ENCODE results near the gene SUSD3. TPM values are rescaled to one million over a fixed set of nuclear protein-coding genes. Genes with fewer than 3 reads are reported as not detected.
A peak's percentile ranks its signal among the peaks of the same experiment; 100 is the strongest.

SUSD3 gene
- total RNA-seq, 1 donor from 2014 or later, result 6.6 TPM

GRCh38 chr9:93086447-93087224 is 28.1 kb downstream of the SUSD3 start:
- no peak for ATAC-seq
- intact Hi-C loops (cut with DNase I), result no loop called here

GRCh38 chr9:93087971-93088655 is 29.6 kb downstream of the SUSD3 start:
- ATAC-seq, result no peak
- peak; percentile 39 for DNase-seq (ENCODE audit: low spot score)
- intact Hi-C loops (cut with DNase I), result no loop called here

More at GRCh38 chr9:93086447-93087224, 28.1 kb downstream of the SUSD3 start:
- DNase-seq (ENCODE audit: low spot score), result peak; percentile 14

- DNase-seq (ENCODE audit: low spot score) (peak; percentile 35), ATAC-seq (no peak)
- intact Hi-C loops (cut with DNase I), result no loop called here
Observed at GRCh38 chr9:93088656-93089015, 30.1 kb downstream of the SUSD3 start.

GRCh38 chr9:93089024-93089423 is 30.5 kb downstream of the SUSD3 start:
- ATAC-seq (no peak), DNase-seq (ENCODE audit: low spot score) (no peak)
- intact Hi-C loops (cut with DNase I), result no loop called here

GRCh38 chr9:93089481-93089991 is 31.0 kb downstream of the SUSD3 start:
- peak; percentile 26 for DNase-seq (ENCODE audit: low spot score)
- intact Hi-C loops (cut with DNase I), result no loop called here

GRCh38 chr9:93090091-93090655 is 31.7 kb downstream of the SUSD3 start:
- intact Hi-C loops (cut with DNase I), result no loop called here
- DNase-seq (ENCODE audit: low spot score), result peak; percentile 15
- ATAC-seq, result no peak

More at GRCh38 chr9:93089481-93089991, 31.0 kb downstream of the SUSD3 start:
- no peak for ATAC-seq

- intact Hi-C loops (cut with DNase I), result no loop called here
- ATAC-seq (no peak), DNase-seq (ENCODE audit: low spot score) (peak; percentile 23)
Observed at GRCh38 chr9:93091056-93091452, 32.6 kb downstream of the SUSD3 start.

- intact Hi-C loops (cut with DNase I), result no loop called here
- DNase-seq (ENCODE audit: low spot score) (peak; percentile 59), ATAC-seq (no peak)
Observed at GRCh38 chr9:93091453-93092081, 33.1 kb downstream of the SUSD3 start.

GRCh38 chr9:93092251-93092991 is 33.9 kb downstream of the SUSD3 start:
- no peak for ATAC-seq
- intact Hi-C loops (cut with DNase I), result no loop called here
- peak; percentile 58 for DNase-seq (ENCODE audit: low spot score)

GRCh38 chr9:93093127-93093876 is 34.8 kb downstream of the SUSD3 start:
- no peak for ATAC-seq
- peak; percentile 64 for DNase-seq (ENCODE audit: low spot score)
- intact Hi-C loops (cut with DNase I), result no loop called here

GRCh38 chr9:93093877-93094657 is 35.6 kb downstream of the SUSD3 start:
- intact Hi-C loops (cut with DNase I), result no loop called here
- DNase-seq (ENCODE audit: low spot score), result peak; percentile 63
- ATAC-seq, result no peak

GRCh38 chr9:93094658-93095204 is 36.2 kb downstream of the SUSD3 start:
- ATAC-seq, result no peak
- peak; percentile 83 for DNase-seq (ENCODE audit: low spot score)
- intact Hi-C loops (cut with DNase I), result no loop called here

GRCh38 chr9:93095205-93096130 is 37.0 kb downstream of the SUSD3 start:
- ATAC-seq (peak; percentile 93), DNase-seq (ENCODE audit: low spot score) (peak; percentile 100)
- intact Hi-C loops (cut with DNase I), result no loop called here

GRCh38 chr9:93096131-93096802 is 37.8 kb downstream of the SUSD3 start, which contains the start of gene CARD19:
Gene CARD19, plus strand, starts transcription at chr9:93096217. Its CDS starts 129 bp downstream, at chr9:93096346.
- no peak for ATAC-seq
- intact Hi-C loops (cut with DNase I), result no loop called here
- DNase-seq (ENCODE audit: low spot score), result peak; percentile 82

- ATAC-seq, result no peak
- intact Hi-C loops (cut with DNase I), result no loop called here
- DNase-seq (ENCODE audit: low spot score), result peak; percentile 68
Observed at GRCh38 chr9:93096811-93097382, 38.4 kb downstream of the SUSD3 start.
